ENCODE results near the gene GRIP1. TPM values are rescaled to one million over a fixed set of nuclear protein-coding genes. Genes with fewer than 3 reads are reported as not detected.

Gene GRIP1
- total RNA-seq, 2 donors from 2014 or later, result 0.28 TPM; not detected in 1

GRCh38 chr12:66354291-66354690 lies 324.6 kb downstream of the GRIP1 start:
- Histone ChIP-seq H3K9me3 (no peaks in the 10 kb centered on the region), H3K27ac (no peak overlapping the region), H3K4me3 (no peak overlapping the region), H3K27me3 (replicated peaks; ENCODE audit: insufficient read depth) (no peaks in the 10 kb centered on the region), H3K36me3 (no peaks in the 10 kb centered on the region), H3K4me1 (ENCODE audit: control insufficient read depth in 1 of 2, low read depth in 2 of 2) (no peaks in the 10 kb centered on the region)
- ATAC-seq (ENCODE audit: insufficient number of reproducible peaks, low FRiP score, low read depth) (no peak), DNase-seq (ENCODE audit: low spot score) (no peak)
- TF ChIP-seq CTCF (IDR thresholded peaks at IDR 0.05), result no peak

GRCh38 chr12:66352899-66353298 lies 326.0 kb downstream of the GRIP1 start:
- Histone ChIP-seq H3K9me3 (no peaks in the 10 kb centered on the region), H3K27ac (no peak overlapping the region), H3K4me1 (ENCODE audit: control insufficient read depth in 1 of 2, low read depth in 2 of 2) (no peaks in the 10 kb centered on the region), H3K27me3 (replicated peaks; ENCODE audit: insufficient read depth) (no peaks in the 10 kb centered on the region), H3K36me3 (no peaks in the 10 kb centered on the region), H3K4me3 (no peak overlapping the region)
- TF ChIP-seq CTCF (IDR thresholded peaks at IDR 0.05), result no peak
- no peak for ATAC-seq (ENCODE audit: insufficient number of reproducible peaks, low FRiP score, low read depth)
- DNase-seq (ENCODE audit: low spot score), result no peak

- TF ChIP-seq CTCF (IDR thresholded peaks at IDR 0.05), result no peak
- no peaks in the 10 kb centered on the region for H3K27me3 ChIP-seq (replicated peaks; ENCODE audit: insufficient read depth)
- ATAC-seq (ENCODE audit: insufficient number of reproducible peaks, low FRiP score, low read depth), result no peak
Observed at GRCh38 chr12:66352197-66352596, 326.7 kb downstream of the GRIP1 start.

GRCh38 chr12:66351301-66351700 lies 327.6 kb downstream of the GRIP1 start:
- Histone ChIP-seq H3K9me3 (no peaks in the 10 kb centered on the region), H3K4me3 (no peak overlapping the region), H3K27ac (no peak overlapping the region), H3K36me3 (no peaks in the 10 kb centered on the region), H3K27me3 (replicated peaks; ENCODE audit: insufficient read depth) (no peaks in the 10 kb centered on the region), H3K4me1 (ENCODE audit: control insufficient read depth in 1 of 2, low read depth in 2 of 2) (no peaks in the 10 kb centered on the region)
- ATAC-seq (ENCODE audit: insufficient number of reproducible peaks, low FRiP score, low read depth) (no peak), DNase-seq (ENCODE audit: low spot score) (no peak)
- TF ChIP-seq CTCF (IDR thresholded peaks at IDR 0.05), result no peak

More at GRCh38 chr12:66352197-66352596, 326.7 kb downstream of the GRIP1 start:
- H3K4me3 ChIP-seq, result no peak overlapping the region
- no peak overlapping the region for H3K27ac ChIP-seq
- H3K36me3 ChIP-seq, result no peaks in the 10 kb centered on the region
- H3K9me3 ChIP-seq, result no peaks in the 10 kb centered on the region
- H3K4me1 ChIP-seq (ENCODE audit: control insufficient read depth in 1 of 2, low read depth in 2 of 2), result no peaks in the 10 kb centered on the region
- no peak for DNase-seq (ENCODE audit: low spot score)

- DNase-seq (ENCODE audit: low spot score) (no peak), ATAC-seq (ENCODE audit: insufficient number of reproducible peaks, low FRiP score, low read depth) (no peak)
- peaks cover 8% of the 10 kb centered on the region for H3K9me3 ChIP-seq
- TF ChIP-seq CTCF (IDR thresholded peaks at IDR 0.05), result no peak
- H3K27me3 ChIP-seq (replicated peaks; ENCODE audit: insufficient read depth), result no peaks in the 10 kb centered on the region
- H3K4me3 ChIP-seq, result no peak overlapping the region
- no peaks in the 10 kb centered on the region for H3K4me1 ChIP-seq (ENCODE audit: control insufficient read depth in 1 of 2, low read depth in 2 of 2)
- H3K27ac ChIP-seq, result no peak overlapping the region
- H3K36me3 ChIP-seq, result peaks cover 13% of the 10 kb centered on the region
Observed at GRCh38 chr12:66345956-66346355, 332.9 kb downstream of the GRIP1 start.

Measured in thoracic aorta (tissue), 2 donors.